NCI-H1105 treated with DMSO at 0.1 percent for 48 hours (cell line): Measurements from ENCODE around the gene MBNL3.

Experiments used
- DNase-seq: peaks from one replicate; lab custom pipeline; 2025; lab: John Stamatoyannopoulos, UW

Gene MBNL3

GRCh38 chrX:132414404-132414803 lies 74.4 kb downstream of the MBNL3 start:
- DNase-seq, result no peak

GRCh38 chrX:132413459-132413858 lies 75.4 kb downstream of the MBNL3 start:
- no peak for DNase-seq

- DNase-seq, result no peak
Measured at GRCh38 chrX:132412208-132412607, 76.6 kb downstream of the MBNL3 start.

GRCh38 chrX:132411310-132411977 lies 77.4 kb downstream of the MBNL3 start:
- DNase-seq, result no peak

- no peak for DNase-seq
Measured at GRCh38 chrX:132409780-132410556, 78.9 kb downstream of the MBNL3 start.

GRCh38 chrX:132407691-132408090 lies 81.1 kb downstream of the MBNL3 start:
- DNase-seq, result no peak

- peak; percentile 68 for DNase-seq
Measured at GRCh38 chrX:132406106-132406505, 82.7 kb downstream of the MBNL3 start.

- DNase-seq, result no peak
Measured at GRCh38 chrX:132404266-132404665, 84.6 kb downstream of the MBNL3 start.

- DNase-seq, result no peak
Measured at GRCh38 chrX:132401935-132402334, 86.9 kb downstream of the MBNL3 start.

GRCh38 chrX:132400706-132401105 lies 88.1 kb downstream of the MBNL3 start:
- no peak for DNase-seq

- no peak for DNase-seq
Measured at GRCh38 chrX:132395645-132396044, 93.2 kb downstream of the MBNL3 start.

GRCh38 chrX:132395026-132395425 lies 93.8 kb downstream of the MBNL3 start:
- no peak for DNase-seq

GRCh38 chrX:132394591-132394990 lies 94.2 kb downstream of the MBNL3 start:
- no peak for DNase-seq

GRCh38 chrX:132393992-132394391 lies 94.8 kb downstream of the MBNL3 start:
- no peak for DNase-seq

GRCh38 chrX:132393485-132393884 lies 95.4 kb downstream of the MBNL3 start:
- DNase-seq, result no peak

- DNase-seq, result no peak
Measured at GRCh38 chrX:132393085-132393484, 95.8 kb downstream of the MBNL3 start.

GRCh38 chrX:132390792-132391191 lies 98.0 kb downstream of the MBNL3 start:
- no peak for DNase-seq

GRCh38 chrX:132389480-132389879 lies 99.4 kb downstream of the MBNL3 start:
- no peak for DNase-seq

GRCh38 chrX:132388371-132388770 lies 100.5 kb downstream of the MBNL3 start:
- DNase-seq, result no peak

GRCh38 chrX:132384301-132384700 lies 104.5 kb downstream of the MBNL3 start:
- DNase-seq, result no peak

- no peak for DNase-seq
Measured at GRCh38 chrX:132382068-132382467, 106.8 kb downstream of the MBNL3 start.

- no peak for DNase-seq
Measured at GRCh38 chrX:132378281-132378680, 110.6 kb downstream of the MBNL3 start.

- peak; percentile 3 for DNase-seq
Measured at GRCh38 chrX:132375941-132376340, 112.9 kb downstream of the MBNL3 start.

GRCh38 chrX:132373610-132374009 lies 115.2 kb downstream of the MBNL3 start:
- DNase-seq, result no peak
